ENCODE measurements around the gene SBF2. TPM values are rescaled to one million over a fixed set of nuclear protein-coding genes. Genes with fewer than 3 reads are reported as not detected.

Gene SBF2
- total and polyA plus RNA-seq, 2 of the 13 experiments (the other 11 are each of a cell fraction or from before 2014, with no cell fraction given) = 24.0 to 45.8 TPM

DNA sequence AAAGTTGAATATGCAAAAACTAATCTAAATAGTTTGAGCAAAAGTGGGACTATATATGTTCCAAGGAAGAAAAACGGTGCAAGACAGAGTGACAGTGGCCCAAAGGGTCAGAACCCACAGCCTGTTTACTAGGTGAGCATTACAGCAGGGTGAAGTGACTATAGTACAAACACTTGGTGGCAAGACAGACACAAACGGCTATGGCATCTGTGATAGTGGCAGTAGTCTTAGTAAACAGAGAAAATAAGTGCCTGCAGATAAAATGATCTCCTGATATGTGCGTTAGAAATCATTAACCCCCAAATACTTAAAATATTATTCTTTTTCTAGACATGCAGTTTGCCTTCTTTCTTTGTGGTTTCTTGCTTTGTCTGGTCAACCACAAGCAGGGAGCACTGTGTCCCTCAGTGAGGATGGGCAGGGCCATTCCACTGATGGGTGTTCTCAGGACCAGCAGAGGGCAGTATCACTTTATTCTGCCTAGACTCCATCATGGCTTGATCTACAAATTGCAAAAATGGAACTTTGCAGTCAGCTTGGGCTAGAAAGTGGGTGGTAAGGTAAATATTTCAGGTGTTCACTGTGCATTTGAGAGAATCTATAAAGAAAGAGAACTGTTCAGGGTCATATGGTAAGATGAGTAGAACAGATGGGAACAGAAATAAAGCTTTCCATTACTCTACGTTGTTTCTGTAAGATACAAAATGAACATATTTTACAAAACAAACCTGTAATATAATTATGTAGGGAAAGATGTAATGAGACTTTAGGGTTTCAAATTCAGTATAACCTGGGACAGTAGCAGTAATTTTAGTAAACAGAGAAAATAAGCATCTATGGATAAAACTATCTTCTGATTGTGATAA is 431.9 kb downstream of the SBF2 start (continued):
- TF ChIP-seq GABPA (IDR thresholded peaks at IDR 0.05; ENCODE audit: low read depth, low read length) (no peak), GABPA (CRISPR knock-in tag; IDR thresholded peaks at IDR 0.05; ENCODE audit: low read depth) (no peak), ZSCAN30 (CRISPR knock-in tag; IDR thresholded peaks at IDR 0.05) (no peak), DNMT1 (CRISPR knock-in tag; IDR thresholded peaks at IDR 0.05) (no peak), ZNF225 (CRISPR knock-in tag; IDR thresholded peaks at IDR 0.05) (no peak), KAT7 (CRISPR knock-in tag; IDR thresholded peaks at IDR 0.05; ENCODE audit: borderline replicate concordance) (no peak), ZNF101 (CRISPR knock-in tag; IDR thresholded peaks at IDR 0.05; ENCODE audit: borderline replicate concordance, low read depth) (no peak), ZFP36L1 (CRISPR knock-in tag; IDR thresholded peaks at IDR 0.05) (no peak), SRSF1 (optimal IDR thresholded peaks at IDR 0.05; ENCODE audit: low read depth, low read length) (no peak), ZNF30 (CRISPR knock-in tag; IDR thresholded peaks at IDR 0.05) (no peak), ZSCAN20 (CRISPR knock-in tag; IDR thresholded peaks at IDR 0.05; ENCODE audit: borderline replicate concordance) (no peak), ZMYM3 (CRISPR knock-in tag; IDR thresholded peaks at IDR 0.05) (no peak), ELF1 (CRISPR knock-in tag; IDR thresholded peaks at IDR 0.05) (no peak), GTF2F1 (IDR thresholded peaks at IDR 0.05; ENCODE audit: low read length) (no peak), KDM1A (CRISPR knock-in tag; IDR thresholded peaks at IDR 0.05) (no peak), AKAP8 (CRISPR knock-in tag; IDR thresholded peaks at IDR 0.05) (no peak)
- TF ChIP-seq, protein P1, sequence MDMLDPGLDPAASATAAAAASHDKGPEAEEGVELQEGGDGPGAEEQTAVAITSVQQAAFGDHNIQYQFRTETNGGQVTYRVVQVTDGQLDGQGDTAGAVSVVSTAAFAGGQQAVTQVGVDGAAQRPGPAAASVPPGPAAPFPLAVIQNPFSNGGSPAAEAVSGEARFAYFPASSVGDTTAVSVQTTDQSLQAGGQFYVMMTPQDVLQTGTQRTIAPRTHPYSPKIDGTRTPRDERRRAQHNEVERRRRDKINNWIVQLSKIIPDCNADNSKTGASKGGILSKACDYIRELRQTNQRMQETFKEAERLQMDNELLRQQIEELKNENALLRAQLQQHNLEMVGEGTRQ (IDR thresholded peaks at IDR 0.05; ENCODE audit: low read depth, low read length) = no peak
- TF ChIP-seq, protein P1 (CRISPR knock-in tag; IDR thresholded peaks at IDR 0.05; ENCODE audit: borderline replicate concordance) = no peak
- TF ChIP-seq, protein P2, sequence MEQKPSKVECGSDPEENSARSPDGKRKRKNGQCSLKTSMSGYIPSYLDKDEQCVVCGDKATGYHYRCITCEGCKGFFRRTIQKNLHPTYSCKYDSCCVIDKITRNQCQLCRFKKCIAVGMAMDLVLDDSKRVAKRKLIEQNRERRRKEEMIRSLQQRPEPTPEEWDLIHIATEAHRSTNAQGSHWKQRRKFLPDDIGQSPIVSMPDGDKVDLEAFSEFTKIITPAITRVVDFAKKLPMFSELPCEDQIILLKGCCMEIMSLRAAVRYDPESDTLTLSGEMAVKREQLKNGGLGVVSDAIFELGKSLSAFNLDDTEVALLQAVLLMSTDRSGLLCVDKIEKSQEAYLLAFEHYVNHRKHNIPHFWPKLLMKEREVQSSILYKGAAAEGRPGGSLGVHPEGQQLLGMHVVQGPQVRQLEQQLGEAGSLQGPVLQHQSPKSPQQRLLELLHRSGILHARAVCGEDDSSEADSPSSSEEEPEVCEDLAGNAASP (CRISPR knock-in tag; IDR thresholded peaks at IDR 0.05; ENCODE audit: borderline replicate concordance) = 0 out of 2 replicates have a peak, but pooled peaks have one; percentile 22
- TF ChIP-seq, protein P3, sequence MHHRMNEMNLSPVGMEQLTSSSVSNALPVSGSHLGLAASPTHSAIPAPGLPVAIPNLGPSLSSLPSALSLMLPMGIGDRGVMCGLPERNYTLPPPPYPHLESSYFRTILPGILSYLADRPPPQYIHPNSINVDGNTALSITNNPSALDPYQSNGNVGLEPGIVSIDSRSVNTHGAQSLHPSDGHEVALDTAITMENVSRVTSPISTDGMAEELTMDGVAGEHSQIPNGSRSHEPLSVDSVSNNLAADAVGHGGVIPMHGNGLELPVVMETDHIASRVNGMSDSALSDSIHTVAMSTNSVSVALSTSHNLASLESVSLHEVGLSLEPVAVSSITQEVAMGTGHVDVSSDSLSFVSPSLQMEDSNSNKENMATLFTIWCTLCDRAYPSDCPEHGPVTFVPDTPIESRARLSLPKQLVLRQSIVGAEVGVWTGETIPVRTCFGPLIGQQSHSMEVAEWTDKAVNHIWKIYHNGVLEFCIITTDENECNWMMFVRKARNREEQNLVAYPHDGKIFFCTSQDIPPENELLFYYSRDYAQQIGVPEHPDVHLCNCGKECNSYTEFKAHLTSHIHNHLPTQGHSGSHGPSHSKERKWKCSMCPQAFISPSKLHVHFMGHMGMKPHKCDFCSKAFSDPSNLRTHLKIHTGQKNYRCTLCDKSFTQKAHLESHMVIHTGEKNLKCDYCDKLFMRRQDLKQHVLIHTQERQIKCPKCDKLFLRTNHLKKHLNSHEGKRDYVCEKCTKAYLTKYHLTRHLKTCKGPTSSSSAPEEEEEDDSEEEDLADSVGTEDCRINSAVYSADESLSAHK (CRISPR knock-in tag; IDR thresholded peaks at IDR 0.05; ENCODE audit: borderline replicate concordance) = no peak
- TF ChIP-seq, protein P4, sequence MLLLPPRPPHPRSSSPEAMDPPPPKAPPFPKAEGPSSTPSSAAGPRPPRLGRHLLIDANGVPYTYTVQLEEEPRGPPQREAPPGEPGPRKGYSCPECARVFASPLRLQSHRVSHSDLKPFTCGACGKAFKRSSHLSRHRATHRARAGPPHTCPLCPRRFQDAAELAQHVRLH (CRISPR knock-in tag; IDR thresholded peaks at IDR 0.05; ENCODE audit: borderline replicate concordance, low read depth) = peak; percentile 48; the same call in 1 of the 2 replicates
- TF ChIP-seq, protein P5, sequence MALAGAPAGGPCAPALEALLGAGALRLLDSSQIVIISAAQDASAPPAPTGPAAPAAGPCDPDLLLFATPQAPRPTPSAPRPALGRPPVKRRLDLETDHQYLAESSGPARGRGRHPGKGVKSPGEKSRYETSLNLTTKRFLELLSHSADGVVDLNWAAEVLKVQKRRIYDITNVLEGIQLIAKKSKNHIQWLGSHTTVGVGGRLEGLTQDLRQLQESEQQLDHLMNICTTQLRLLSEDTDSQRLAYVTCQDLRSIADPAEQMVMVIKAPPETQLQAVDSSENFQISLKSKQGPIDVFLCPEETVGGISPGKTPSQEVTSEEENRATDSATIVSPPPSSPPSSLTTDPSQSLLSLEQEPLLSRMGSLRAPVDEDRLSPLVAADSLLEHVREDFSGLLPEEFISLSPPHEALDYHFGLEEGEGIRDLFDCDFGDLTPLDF (CRISPR knock-in tag; IDR thresholded peaks at IDR 0.05) = no peak
